Skin epidermis (tissue), 12 donors: ENCODE measurements around the gene TCEA3.

ENCODE experiments used
- H3K27ac ChIP-seq, 21 experiments: fragments of 200-600 bp; sonication (generic) in 11 of 21; one replicate each; pipeline ENCODE4 v1.5.0; 2020; ENCODE audit warnings: mild to moderate bottlenecking in 3 of 21, inconsistent platforms in 2 of 21, moderate library complexity in 2 of 21
- H3K4me3 ChIP-seq, 7 experiments: fragments of 200-600 bp; sonication (generic) in 2 of 7; one replicate each; pipeline ENCODE4 v1.5.0; 2020; ENCODE audit warnings: inconsistent platforms in 2 of 7, mild to moderate bottlenecking in 2 of 7, moderate library complexity in 1 of 7

The TCEA3 gene

GRCh38 chr1:23352096-23352695, 72.4 kb downstream of the TCEA3 start:
- no peak overlapping the region for H3K4me3 ChIP-seq
- no peak overlapping the region for H3K27ac ChIP-seq

- Histone ChIP-seq H3K4me3 (no peak overlapping the region), H3K27ac (no peak overlapping the region)
Measured at GRCh38 chr1:23345920-23346319, 78.6 kb downstream of the TCEA3 start.

GRCh38 chr1:23344987-23345472, 79.5 kb downstream of the TCEA3 start:
- Histone ChIP-seq H3K4me3 (peak overlapping the region; percentile 74 to 98 (median 84)), H3K27ac (peak overlapping the region; percentile 77 to 100 (median 98))

GRCh38 chr1:23344111-23344986, 80.2 kb downstream of the TCEA3 start, which contains the start of gene HNRNPR:
Gene HNRNPR, minus strand, starts transcription at chr1:23344284. Its CDS starts 3,276 bp downstream, at chr1:23341008.
- Histone ChIP-seq H3K4me3 (peak within 1 kb of the TSS; percentile 74 to 98 (median 84)), H3K27ac (peak within 1 kb of the TSS; percentile 93 to 100 (median 98))

- peak overlapping the region; percentile 74 to 98 (median 84) for H3K4me3 ChIP-seq
- H3K27ac ChIP-seq: peak overlapping the region; percentile 93 to 100 (median 98)
Measured at GRCh38 chr1:23343221-23344110, 81.1 kb downstream of the TCEA3 start.

GRCh38 chr1:23341931-23342692, 82.4 kb downstream of the TCEA3 start:
- Histone ChIP-seq H3K4me3 (peak overlapping the region; percentile 74 to 98 (median 84)), H3K27ac (peak overlapping the region in 15 of 21 experiments; percentile 6 to 100 (median 97))

GRCh38 chr1:23339632-23340031, 84.9 kb downstream of the TCEA3 start:
- no peak overlapping the region for H3K4me3 ChIP-seq
- no peak overlapping the region for H3K27ac ChIP-seq

- H3K4me3 ChIP-seq: no peak overlapping the region
- no peak overlapping the region for H3K27ac ChIP-seq
Measured at GRCh38 chr1:23337869-23338268, 86.7 kb downstream of the TCEA3 start.

- Histone ChIP-seq H3K27ac (no peak overlapping the region), H3K4me3 (no peak overlapping the region)
Measured at GRCh38 chr1:23331713-23332112, 92.8 kb downstream of the TCEA3 start.
